ENCODE results near the gene KRT1. TPM values are rescaled to one million over a fixed set of nuclear protein-coding genes. Genes with fewer than 3 reads are reported as not detected.

KRT1 gene
- polyA plus RNA-seq, 1 of the 3 experiments (the other 2 are of a cell fraction) = not detected

GRCh38 chr12:52648012-52648550 lies 32.1 kb downstream of the KRT1 start (continued):
- TF ChIP-seq RXRA (IDR thresholded peaks at IDR 0.05; ENCODE audit: borderline replicate concordance, low read depth) (no peak), IRF3 (IDR thresholded peaks at IDR 0.05; ENCODE audit: low read depth, low read length) (no peak), CTCF (IDR thresholded peaks at IDR 0.05) (no peak), ELF1 (IDR thresholded peaks at IDR 0.05) (no peak), MEF2A (IDR thresholded peaks at IDR 0.05; ENCODE audit: borderline replicate concordance, low read depth) (no peak), TEAD4 (IDR thresholded peaks at IDR 0.05; ENCODE audit: borderline replicate concordance, insufficient read depth) (no peak), FOSL2 (IDR thresholded peaks at IDR 0.05; ENCODE audit: borderline replicate concordance, low read depth) (no peak), CHD2 (IDR thresholded peaks at IDR 0.05; ENCODE audit: low read length, partially characterized antibody) (no peak)

GRCh38 chr12:52647601-52648000 lies 32.6 kb downstream of the KRT1 start:
- Histone ChIP-seq H3K27me3 (ENCODE audit: insufficient read depth) (peaks cover 57% of the 10 kb centered on the region), H3K4me3 (ENCODE audit: low read depth in 2 of 2, low read length in 1 of 2) (no peak overlapping the region), H3K4me2 (no peak overlapping the region), H3K9me3 (no peaks in the 10 kb centered on the region), H2AFZ (ENCODE audit: low read depth) (no peak overlapping the region), H3K79me2 (ENCODE audit: insufficient read depth) (no peaks in the 10 kb centered on the region), H3K36me3 (replicated peaks in 1 of 2; ENCODE audit: control insufficient read depth in 1 of 2, insufficient read depth in 2 of 2, low read length in 1 of 2) (no peaks in the 10 kb centered on the region), H3K9ac (no peak overlapping the region), H3F3A (replicated peaks; ENCODE audit: insufficient read depth) (no peaks in the 10 kb centered on the region), H3K9me2 (no peaks in the 10 kb centered on the region), H3K27ac (ENCODE audit: low read depth in 2 of 2, low read length in 1 of 2) (no peak overlapping the region), H3K4me1 (ENCODE audit: control insufficient read depth in 1 of 2, insufficient read depth in 2 of 2, low read depth in 1 of 2, low read length in 1 of 2) (no peaks in the 10 kb centered on the region), H4K20me1 (ENCODE audit: insufficient read depth) (no peaks in the 10 kb centered on the region)
- no peak for DNase-seq
- ChIA-PET CTCF (no interaction called here), POLR2A (no interaction called here)
- WGBS (ENCODE audit: low lambda C conversion rate) = 25% methylated on average over 9 of the region's 9 CpGs
- TF ChIP-seq MXI1 (IDR thresholded peaks at IDR 0.05; ENCODE audit: low read depth, low read length) (no peak), IRF3 (IDR thresholded peaks at IDR 0.05; ENCODE audit: low read depth, low read length) (no peak), FOXM1 (IDR thresholded peaks at IDR 0.05; ENCODE audit: low read depth) (no peak), NRF1 (IDR thresholded peaks at IDR 0.05; ENCODE audit: low read depth, low read length) (no peak), MAX (IDR thresholded peaks at IDR 0.05; ENCODE audit: low read depth) (no peak), GATA2 (CRISPR knock-in tag; IDR thresholded peaks at IDR 0.05) (no peak), JUND (IDR thresholded peaks at IDR 0.05) (no peak), RCOR1 (IDR thresholded peaks at IDR 0.05; ENCODE audit: low read length) (no peak), TAF1 (IDR thresholded peaks at IDR 0.05; ENCODE audit: borderline replicate concordance, low read depth, low read length) (no peak), FOSL2 (IDR thresholded peaks at IDR 0.05; ENCODE audit: borderline replicate concordance, low read depth) (no peak), RXRA (IDR thresholded peaks at IDR 0.05; ENCODE audit: borderline replicate concordance, low read depth) (no peak), ELF1 (IDR thresholded peaks at IDR 0.05) (no peak), USF1 (IDR thresholded peaks at IDR 0.05; ENCODE audit: borderline replicate concordance, low read depth) (no peak), CHD2 (IDR thresholded peaks at IDR 0.05; ENCODE audit: low read length, partially characterized antibody) (no peak), EP300 (IDR thresholded peaks at IDR 0.05; ENCODE audit: borderline replicate concordance in 1 of 2, low read depth in 1 of 2, low read length in 1 of 2) (no peak)
